GM23338 (cell line): ENCODE data around the gene LAMB3. TPM values are rescaled to one million over a fixed set of nuclear protein-coding genes. Genes with fewer than 3 reads are reported as not detected.

Experiments used
- ATAC-seq: fragments of 200-7000 bp; cut with Tn5 transposase; 3 replicates; pipeline ENCODE4 v1.9.1; 2020
- DNase-seq: peaks from one replicate; pipeline ENCODE4 v3.0.0-alpha.2; 2015; ENCODE audit warnings: low spot score
- H2AFZ ChIP-seq: fragments of 200-600 bp; sonication (generic); 2 replicates; pipeline ENCODE4 v1.8.0; 2016; ENCODE audit warnings: antibody characterized with exemption, mild to moderate bottlenecking, moderate library complexity
- H3F3A ChIP-seq: fragments of 200-600 bp; sonication (generic); replicated peaks from 2 replicates; pipeline ENCODE4 v1.8.0; 2017; ENCODE audit warnings: antibody characterized with exemption, mixed run types, low read depth
- H3K27ac ChIP-seq: fragments of 200-600 bp; sonication (generic); 2 replicates; pipeline ENCODE4 v1.6.1; 2016; ENCODE audit warnings: low read depth
- H3K27me3 ChIP-seq: fragments of 200-600 bp; sonication (generic); 2 replicates; pipeline ENCODE4 v1.8.0; 2016; ENCODE audit warnings: mild to moderate bottlenecking, mixed run types, moderate library complexity; ENCODE audit not compliant: insufficient read depth
- H3K36me3 ChIP-seq: fragments of 200-600 bp; sonication (generic); 2 replicates; pipeline ENCODE4 v1.8.0; 2016; ENCODE audit warnings: mild to moderate bottlenecking; ENCODE audit not compliant: insufficient read depth
- H3K4me1 ChIP-seq: fragments of 200-600 bp; sonication (generic); 2 replicates; pipeline ENCODE4 v1.8.0; 2016; ENCODE audit warnings: mild to moderate bottlenecking, moderate library complexity; ENCODE audit not compliant: insufficient read depth
- H3K4me2 ChIP-seq: fragments of 200-600 bp; sonication (generic); 2 replicates; pipeline ENCODE4 v1.7.1; 2017; ENCODE audit warnings: mixed run types
- H3K4me3 ChIP-seq: fragments of 200-600 bp; sonication (generic); 2 replicates; pipeline ENCODE4 v1.6.1; 2016; ENCODE audit warnings: mixed run types
- H3K79me2 ChIP-seq: fragments of 200-600 bp; sonication (generic); replicated peaks from 2 replicates; pipeline ENCODE4 v1.8.0; 2017; ENCODE audit warnings: mild to moderate bottlenecking; ENCODE audit not compliant: insufficient read depth
- H3K9me2 ChIP-seq: fragments of 200-600 bp; sonication (generic); 2 replicates; pipeline ENCODE4 v1.8.0; 2017; ENCODE audit not compliant: insufficient read depth
- H4K20me1 ChIP-seq: fragments of 200-600 bp; sonication (generic); replicated peaks from 2 replicates; pipeline ENCODE4 v1.8.0; 2017; ENCODE audit warnings: mild to moderate bottlenecking; ENCODE audit not compliant: insufficient read depth
- H3K27ac Mint-ChIP-seq: 2 replicates; pipeline ENCODE4 v1.8.0; 2020; ENCODE audit warnings: inconsistent platforms, mild to moderate bottlenecking, moderate library complexity, mixed read lengths
- H3K27me3 Mint-ChIP-seq: 3 replicates; pipeline ENCODE4 v1.8.0; 2022; ENCODE audit warnings: low read depth, mild to moderate bottlenecking, moderate library complexity, mixed read lengths, inconsistent platforms; ENCODE audit not compliant: insufficient read depth, poor library complexity
- H3K36me3 Mint-ChIP-seq: 3 replicates; pipeline ENCODE4 v1.8.0; 2021; ENCODE audit warnings: low read depth, mild to moderate bottlenecking, inconsistent platforms, moderate library complexity, mixed read lengths
- H3K4me1 Mint-ChIP-seq: 3 replicates; pipeline ENCODE4 v1.8.0; 2020; ENCODE audit warnings: mild to moderate bottlenecking, inconsistent platforms, mixed read lengths
- H3K4me3 Mint-ChIP-seq: 3 replicates; pipeline ENCODE4 v1.8.0; 2021; ENCODE audit warnings: moderate library complexity, mild to moderate bottlenecking, inconsistent platforms, mixed read lengths
- H3K9me3 Mint-ChIP-seq: 3 replicates; pipeline ENCODE4 v1.8.0; 2020; ENCODE audit warnings: moderate library complexity, mild to moderate bottlenecking, inconsistent platforms, mixed read lengths
- polyA plus RNA-seq: library from polyadenylated mRNA; unstranded; fragments of >200 nt; fragmentation: Nextera tagmentation; extraction: Ambion mirVana; gene quantifications from 2 replicates; pipeline ENCODE4 v1.2.1, GENCODE V29; 2016
- total RNA-seq: library from RNA; depleted of rRNA; stranded (reverse); fragments of >200 nt; shearing (Covaris generic); gene quantifications from 2 replicates; pipeline ENCODE4 v1.2.3, GENCODE V29; 2014
- TF ChIP-seq, protein P1 (sequence below): fragments of 250-450 bp; sonication (Bioruptor Pico); IDR thresholded peaks from 2 replicates; pipeline ENCODE4 v1.5.0; 2020; ENCODE audit warnings: mild to moderate bottlenecking, moderate library complexity
- TF ChIP-seq, protein P2 (sequence below): IDR thresholded peaks from one replicate; pipeline ENCODE4 v1.6.1; 2018; ENCODE audit warnings: antibody characterized with exemption; ENCODE audit not compliant: unreplicated experiment

Gene LAMB3
- total and polyA plus RNA-seq, 2 experiments from 2014 or later: 0.05 to 0.52 TPM

DNA sequence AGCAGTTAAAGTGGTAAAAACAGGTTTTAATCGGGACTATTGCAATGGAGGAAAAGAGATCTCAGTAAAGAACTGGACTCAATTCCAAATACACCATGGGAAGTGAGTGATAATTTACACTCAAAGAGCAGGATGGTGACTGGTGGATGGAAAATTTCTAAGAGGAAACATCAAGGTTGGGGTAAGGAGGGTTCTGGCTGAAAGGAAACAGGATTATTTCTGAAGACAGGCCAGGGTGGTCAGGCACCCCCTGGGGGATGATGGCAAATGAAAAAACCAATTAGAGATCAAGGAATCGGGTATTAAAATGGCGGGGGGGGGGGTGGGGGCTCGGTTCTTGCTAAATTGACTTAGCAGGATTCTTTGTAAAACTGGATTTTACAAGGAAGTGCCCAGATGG, 40.1 kb upstream of the LAMB3 start (continued):
- TF ChIP-seq, protein P1, sequence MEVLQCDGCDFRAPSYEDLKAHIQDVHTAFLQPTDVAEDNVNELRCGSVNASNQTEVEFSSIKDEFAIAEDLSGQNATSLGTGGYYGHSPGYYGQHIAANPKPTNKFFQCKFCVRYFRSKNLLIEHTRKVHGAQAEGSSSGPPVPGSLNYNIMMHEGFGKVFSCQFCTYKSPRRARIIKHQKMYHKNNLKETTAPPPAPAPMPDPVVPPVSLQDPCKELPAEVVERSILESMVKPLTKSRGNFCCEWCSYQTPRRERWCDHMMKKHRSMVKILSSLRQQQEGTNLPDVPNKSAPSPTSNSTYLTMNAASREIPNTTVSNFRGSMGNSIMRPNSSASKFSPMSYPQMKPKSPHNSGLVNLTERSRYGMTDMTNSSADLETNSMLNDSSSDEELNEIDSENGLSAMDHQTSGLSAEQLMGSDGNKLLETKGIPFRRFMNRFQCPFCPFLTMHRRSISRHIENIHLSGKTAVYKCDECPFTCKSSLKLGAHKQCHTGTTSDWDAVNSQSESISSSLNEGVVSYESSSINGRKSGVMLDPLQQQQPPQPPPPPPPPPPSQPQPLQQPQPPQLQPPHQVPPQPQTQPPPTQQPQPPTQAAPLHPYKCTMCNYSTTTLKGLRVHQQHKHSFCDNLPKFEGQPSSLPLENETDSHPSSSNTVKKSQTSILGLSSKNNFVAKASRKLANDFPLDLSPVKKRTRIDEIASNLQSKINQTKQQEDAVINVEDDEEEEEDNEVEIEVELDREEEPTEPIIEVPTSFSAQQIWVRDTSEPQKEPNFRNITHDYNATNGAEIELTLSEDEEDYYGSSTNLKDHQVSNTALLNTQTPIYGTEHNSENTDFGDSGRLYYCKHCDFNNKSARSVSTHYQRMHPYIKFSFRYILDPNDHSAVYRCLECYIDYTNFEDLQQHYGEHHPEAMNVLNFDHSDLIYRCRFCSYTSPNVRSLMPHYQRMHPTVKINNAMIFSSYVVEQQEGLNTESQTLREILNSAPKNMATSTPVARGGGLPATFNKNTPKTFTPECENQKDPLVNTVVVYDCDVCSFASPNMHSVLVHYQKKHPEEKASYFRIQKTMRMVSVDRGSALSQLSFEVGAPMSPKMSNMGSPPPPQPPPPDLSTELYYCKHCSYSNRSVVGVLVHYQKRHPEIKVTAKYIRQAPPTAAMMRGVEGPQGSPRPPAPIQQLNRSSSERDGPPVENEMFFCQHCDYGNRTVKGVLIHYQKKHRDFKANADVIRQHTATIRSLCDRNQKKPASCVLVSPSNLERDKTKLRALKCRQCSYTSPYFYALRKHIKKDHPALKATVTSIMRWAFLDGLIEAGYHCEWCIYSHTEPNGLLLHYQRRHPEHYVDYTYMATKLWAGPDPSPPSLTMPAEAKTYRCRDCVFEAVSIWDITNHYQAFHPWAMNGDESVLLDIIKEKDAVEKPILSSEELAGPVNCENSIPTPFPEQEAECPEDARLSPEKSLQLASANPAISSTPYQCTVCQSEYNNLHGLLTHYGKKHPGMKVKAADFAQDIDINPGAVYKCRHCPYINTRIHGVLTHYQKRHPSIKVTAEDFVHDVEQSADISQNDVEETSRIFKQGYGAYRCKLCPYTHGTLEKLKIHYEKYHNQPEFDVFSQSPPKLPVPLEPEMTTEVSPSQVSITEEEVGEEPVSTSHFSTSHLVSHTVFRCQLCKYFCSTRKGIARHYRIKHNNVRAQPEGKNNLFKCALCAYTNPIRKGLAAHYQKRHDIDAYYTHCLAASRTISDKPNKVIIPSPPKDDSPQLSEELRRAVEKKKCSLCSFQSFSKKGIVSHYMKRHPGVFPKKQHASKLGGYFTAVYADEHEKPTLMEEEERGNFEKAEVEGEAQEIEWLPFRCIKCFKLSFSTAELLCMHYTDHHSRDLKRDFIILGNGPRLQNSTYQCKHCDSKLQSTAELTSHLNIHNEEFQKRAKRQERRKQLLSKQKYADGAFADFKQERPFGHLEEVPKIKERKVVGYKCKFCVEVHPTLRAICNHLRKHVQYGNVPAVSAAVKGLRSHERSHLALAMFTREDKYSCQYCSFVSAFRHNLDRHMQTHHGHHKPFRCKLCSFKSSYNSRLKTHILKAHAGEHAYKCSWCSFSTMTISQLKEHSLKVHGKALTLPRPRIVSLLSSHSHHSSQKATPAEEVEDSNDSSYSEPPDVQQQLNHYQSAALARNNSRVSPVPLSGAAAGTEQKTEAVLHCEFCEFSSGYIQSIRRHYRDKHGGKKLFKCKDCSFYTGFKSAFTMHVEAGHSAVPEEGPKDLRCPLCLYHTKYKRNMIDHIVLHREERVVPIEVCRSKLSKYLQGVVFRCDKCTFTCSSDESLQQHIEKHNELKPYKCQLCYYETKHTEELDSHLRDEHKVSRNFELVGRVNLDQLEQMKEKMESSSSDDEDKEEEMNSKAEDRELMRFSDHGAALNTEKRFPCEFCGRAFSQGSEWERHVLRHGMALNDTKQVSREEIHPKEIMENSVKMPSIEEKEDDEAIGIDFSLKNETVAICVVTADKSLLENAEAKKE (CRISPR knock-in tag): no peak

GRCh38 chr1:209691237-209691636, 39.0 kb upstream of the LAMB3 start:
- ATAC-seq: no peak
- Histone ChIP-seq H3K4me3 (no peak overlapping the region), H3K27me3 (no peaks in the 10 kb centered on the region), H3F3A (no peaks in the 10 kb centered on the region), H4K20me1 (no peaks in the 10 kb centered on the region), H3K27ac (no peak overlapping the region), H3K36me3 (no peaks in the 10 kb centered on the region), H3K79me2 (no peaks in the 10 kb centered on the region), H2AFZ (no peak overlapping the region), H3K4me1 (no peaks in the 10 kb centered on the region), H3K4me2 (no peak overlapping the region), H3K9me2 (no peaks in the 10 kb centered on the region)
- Mint-ChIP-seq H3K4me1 (peaks cover 7% of the 10 kb centered on the region; the same call in 2 of the 3 replicates), H3K4me3 (no peak overlapping the region), H3K9me3 (no peaks in the 10 kb centered on the region), H3K27ac (no peak overlapping the region), H3K27me3 (peaks cover 2% of the 10 kb centered on the region), H3K36me3 (no peaks in the 10 kb centered on the region)
- DNase-seq: no peak
- TF ChIP-seq, protein P2, sequence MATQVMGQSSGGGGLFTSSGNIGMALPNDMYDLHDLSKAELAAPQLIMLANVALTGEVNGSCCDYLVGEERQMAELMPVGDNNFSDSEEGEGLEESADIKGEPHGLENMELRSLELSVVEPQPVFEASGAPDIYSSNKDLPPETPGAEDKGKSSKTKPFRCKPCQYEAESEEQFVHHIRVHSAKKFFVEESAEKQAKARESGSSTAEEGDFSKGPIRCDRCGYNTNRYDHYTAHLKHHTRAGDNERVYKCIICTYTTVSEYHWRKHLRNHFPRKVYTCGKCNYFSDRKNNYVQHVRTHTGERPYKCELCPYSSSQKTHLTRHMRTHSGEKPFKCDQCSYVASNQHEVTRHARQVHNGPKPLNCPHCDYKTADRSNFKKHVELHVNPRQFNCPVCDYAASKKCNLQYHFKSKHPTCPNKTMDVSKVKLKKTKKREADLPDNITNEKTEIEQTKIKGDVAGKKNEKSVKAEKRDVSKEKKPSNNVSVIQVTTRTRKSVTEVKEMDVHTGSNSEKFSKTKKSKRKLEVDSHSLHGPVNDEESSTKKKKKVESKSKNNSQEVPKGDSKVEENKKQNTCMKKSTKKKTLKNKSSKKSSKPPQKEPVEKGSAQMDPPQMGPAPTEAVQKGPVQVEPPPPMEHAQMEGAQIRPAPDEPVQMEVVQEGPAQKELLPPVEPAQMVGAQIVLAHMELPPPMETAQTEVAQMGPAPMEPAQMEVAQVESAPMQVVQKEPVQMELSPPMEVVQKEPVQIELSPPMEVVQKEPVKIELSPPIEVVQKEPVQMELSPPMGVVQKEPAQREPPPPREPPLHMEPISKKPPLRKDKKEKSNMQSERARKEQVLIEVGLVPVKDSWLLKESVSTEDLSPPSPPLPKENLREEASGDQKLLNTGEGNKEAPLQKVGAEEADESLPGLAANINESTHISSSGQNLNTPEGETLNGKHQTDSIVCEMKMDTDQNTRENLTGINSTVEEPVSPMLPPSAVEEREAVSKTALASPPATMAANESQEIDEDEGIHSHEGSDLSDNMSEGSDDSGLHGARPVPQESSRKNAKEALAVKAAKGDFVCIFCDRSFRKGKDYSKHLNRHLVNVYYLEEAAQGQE: no peak
